Esophagus squamous epithelium (tissue), 4 donors: ENCODE measurements around the gene PTPN2.

Experiments
- POLR2A ChIP-seq, 4 donors: fragments of 450-650 bp; IDR thresholded peaks; one replicate each; pipeline ENCODE4 v1.6.1; 2017; ENCODE audit warnings: antibody characterized with exemption in 4 of 4, mild to moderate bottlenecking in 4 of 4, moderate library complexity in 3 of 4
- TF ChIP-seq, protein P1 (sequence below), 6 experiments: fragments of 450-650 bp in 4 of 6; fragments of 200-600 bp in 2 of 6; sonication (generic) in 2 of 6; IDR thresholded peaks; one replicate each; pipeline ENCODE4 v1.5.1; 2016 to 2019; ENCODE audit warnings: antibody characterized with exemption in 6 of 6, mild to moderate bottlenecking in 4 of 6, moderate library complexity in 4 of 6

DNA sequence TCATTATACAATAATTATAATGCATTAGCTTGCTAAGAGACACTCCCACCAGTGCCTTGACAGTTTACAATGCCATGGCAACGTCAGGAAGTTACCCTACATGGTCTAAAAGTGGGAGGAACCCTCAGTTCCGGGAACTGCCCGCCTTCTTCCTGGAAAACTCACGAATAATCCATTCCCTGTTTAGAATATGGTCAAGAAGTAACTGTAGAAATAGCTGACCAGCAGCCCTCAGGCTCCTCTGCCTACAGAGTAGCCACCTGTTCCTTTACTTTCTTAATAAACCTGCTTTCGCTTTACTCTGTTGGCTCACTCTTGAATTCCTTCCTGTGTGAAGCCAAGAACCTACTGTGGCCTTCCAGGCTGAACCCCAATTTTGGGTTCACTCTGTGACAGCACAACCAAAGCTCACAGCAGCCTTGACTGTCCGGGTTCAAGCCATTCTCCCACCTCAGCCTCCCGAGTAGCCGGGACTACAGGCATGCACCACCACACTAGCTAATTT, 20.0 kb upstream of the PTPN2 start:
- TF ChIP-seq, protein P1, sequence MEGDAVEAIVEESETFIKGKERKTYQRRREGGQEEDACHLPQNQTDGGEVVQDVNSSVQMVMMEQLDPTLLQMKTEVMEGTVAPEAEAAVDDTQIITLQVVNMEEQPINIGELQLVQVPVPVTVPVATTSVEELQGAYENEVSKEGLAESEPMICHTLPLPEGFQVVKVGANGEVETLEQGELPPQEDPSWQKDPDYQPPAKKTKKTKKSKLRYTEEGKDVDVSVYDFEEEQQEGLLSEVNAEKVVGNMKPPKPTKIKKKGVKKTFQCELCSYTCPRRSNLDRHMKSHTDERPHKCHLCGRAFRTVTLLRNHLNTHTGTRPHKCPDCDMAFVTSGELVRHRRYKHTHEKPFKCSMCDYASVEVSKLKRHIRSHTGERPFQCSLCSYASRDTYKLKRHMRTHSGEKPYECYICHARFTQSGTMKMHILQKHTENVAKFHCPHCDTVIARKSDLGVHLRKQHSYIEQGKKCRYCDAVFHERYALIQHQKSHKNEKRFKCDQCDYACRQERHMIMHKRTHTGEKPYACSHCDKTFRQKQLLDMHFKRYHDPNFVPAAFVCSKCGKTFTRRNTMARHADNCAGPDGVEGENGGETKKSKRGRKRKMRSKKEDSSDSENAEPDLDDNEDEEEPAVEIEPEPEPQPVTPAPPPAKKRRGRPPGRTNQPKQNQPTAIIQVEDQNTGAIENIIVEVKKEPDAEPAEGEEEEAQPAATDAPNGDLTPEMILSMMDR (IDR thresholded peaks at IDR 0.05), result no peak
- TF ChIP-seq POLR2A (IDR thresholded peaks at IDR 0.05), result no peak
